ENCODE results near the gene PPP1R15B.

- no peak for TF ChIP-seq POLR2A (IDR thresholded peaks at IDR 0.05)
- TF ChIP-seq CTCF (IDR thresholded peaks at IDR 0.05) = no peak
Measured at GRCh38 chr1:204409123-204409522, 2.5 kb downstream of the PPP1R15B start.

Measured in testis (tissue), 2 donors.